HG02852 (cell line): ENCODE measurements around the gene NEK9.
"Not testable (repeated sequence)": the region's sequence is repeated elsewhere in the genome, so short reads cannot be mapped to it uniquely, and the experiment has no call there.

Source experiments
- ATAC-seq: cut with Tn5 transposase; IDR thresholded peaks from one replicate; pipeline ENCODE4 v1.9.1; 2021; ENCODE audit warnings: mild to moderate bottlenecking, moderate library complexity; ENCODE audit not compliant: unreplicated experiment

NEK9 gene

GRCh38 chr14:75126679-75127473 is at the start of gene NEK9:
Gene NEK9 (minus strand): TSS chr14:75127048. CDS start chr14:75126921, 127 bp downstream.
- ATAC-seq: peak; percentile 91

DNA sequence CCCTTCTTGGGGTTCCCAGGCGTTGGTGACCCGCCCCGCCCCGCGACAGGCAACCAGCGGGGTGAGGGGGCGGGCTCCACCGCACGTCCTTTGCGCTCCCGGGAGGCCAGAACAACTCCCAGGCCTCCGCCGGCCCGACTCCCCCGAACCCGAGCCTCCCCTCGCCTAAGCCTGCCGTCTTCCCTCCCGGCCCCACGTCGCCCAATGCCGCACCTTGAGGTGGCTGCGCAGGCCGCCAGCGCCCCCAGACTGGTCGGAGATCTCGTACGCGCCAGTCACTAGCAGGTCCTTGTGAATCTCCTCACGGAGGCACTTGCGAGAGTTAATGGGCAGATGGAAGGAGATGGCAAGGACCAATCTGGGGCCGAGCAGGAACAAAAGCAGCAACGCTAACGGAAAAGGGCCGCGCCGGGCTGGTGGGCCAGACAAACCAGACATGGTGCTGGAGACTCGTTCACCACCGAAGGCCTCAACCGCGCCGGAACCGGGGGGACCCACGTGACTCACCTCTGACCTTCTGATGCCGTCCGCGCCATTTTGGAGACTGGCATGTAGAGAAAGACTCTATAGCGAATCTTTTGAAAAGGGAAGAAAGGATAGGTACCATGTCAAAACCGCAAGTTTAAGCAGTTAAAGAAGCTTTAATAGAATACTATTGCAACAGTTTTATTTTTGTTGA is 49.4 kb upstream of the NEK9 start, which contains the start of gene TMED10:
TSS of gene TMED10 (minus strand) at position 471 of the 679 bp plus-strand sequence. CDS start at position 438, 33 bp downstream.
- peak; percentile 65 for ATAC-seq

- peak; percentile 3 for ATAC-seq
Observed at GRCh38 chr14:75175677-75176141, 48.9 kb upstream of the NEK9 start.

- ATAC-seq: no peak
Observed at GRCh38 chr14:75174066-75174465, 47.2 kb upstream of the NEK9 start.

DNA sequence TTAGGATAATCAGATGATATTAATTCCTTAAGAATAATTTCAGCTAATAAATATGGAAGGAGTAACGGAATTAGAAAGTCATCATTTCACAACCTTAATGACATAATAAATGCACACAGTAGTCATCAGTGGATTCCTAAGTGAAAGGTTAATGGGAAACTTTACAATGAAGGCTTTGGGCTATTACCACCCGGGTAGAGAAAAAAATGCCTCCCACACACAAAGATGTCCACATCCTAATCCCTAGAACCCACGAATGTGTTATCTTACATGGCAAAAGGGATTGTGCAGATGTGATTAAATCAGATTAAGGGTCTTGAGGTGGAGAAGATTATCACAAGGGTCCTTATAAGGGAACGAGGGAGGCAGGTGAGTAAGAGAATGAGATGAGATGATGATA is 43.9 kb upstream of the NEK9 start:
- no peak for ATAC-seq

DNA sequence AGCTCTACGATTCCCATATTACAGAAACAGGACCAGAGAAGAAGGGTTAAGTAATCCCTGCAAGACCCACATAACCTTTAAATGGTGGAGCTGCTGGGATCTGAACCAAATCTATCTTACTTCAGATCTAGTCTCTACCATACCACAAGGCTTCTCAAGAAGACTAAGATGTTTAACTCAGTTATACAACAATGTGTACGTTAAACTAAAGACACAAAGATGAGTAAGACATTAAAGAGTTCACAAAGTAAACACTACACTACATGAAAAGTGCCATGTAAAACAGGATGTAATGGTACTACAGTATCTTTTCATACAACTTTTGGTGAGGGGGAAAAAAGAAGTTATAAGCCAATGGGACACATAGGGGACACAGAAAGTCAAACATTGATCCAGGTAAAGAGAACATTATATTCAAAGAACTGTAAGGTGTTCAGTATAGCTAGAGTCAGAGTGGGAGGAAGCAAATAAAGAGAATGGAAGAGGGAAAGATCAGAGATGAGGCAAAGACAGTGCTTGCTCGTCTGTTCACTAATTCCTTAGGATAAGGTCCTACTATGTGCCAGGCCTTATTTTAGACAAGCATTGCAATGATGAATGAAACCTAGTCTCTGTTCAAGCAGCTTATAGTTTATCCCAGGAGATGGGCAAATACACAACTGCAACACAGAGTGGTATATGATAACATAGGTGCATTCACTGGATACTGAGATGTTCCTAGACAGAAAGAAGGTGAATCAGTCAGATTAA is 41.9 kb upstream of the NEK9 start:
- no peak for ATAC-seq

DNA sequence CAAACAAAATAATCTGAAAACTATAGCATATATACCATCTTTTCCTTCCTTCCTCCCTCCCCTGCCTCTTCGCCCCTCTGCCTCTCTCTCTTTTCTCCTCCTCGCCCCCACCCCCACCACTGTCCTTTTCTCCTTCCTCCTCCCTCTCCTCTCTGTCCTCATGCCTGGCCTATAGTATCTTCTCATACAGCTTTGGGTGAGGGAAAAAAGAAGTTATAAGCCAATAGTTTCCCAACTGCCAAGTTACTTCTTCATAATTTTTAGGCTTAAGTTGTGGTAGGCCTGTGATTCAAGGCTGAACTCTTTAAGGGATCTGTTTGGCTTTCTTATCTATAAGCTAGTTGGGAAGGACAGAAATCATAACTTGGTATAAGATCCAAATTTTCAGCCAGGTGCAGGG is 40.5 kb upstream of the NEK9 start:
- ATAC-seq: no peak

- ATAC-seq: no peak
Observed at GRCh38 chr14:75165586-75166391, 38.9 kb upstream of the NEK9 start.

- no peak for ATAC-seq
Observed at GRCh38 chr14:75164809-75165208, 38.0 kb upstream of the NEK9 start.

DNA sequence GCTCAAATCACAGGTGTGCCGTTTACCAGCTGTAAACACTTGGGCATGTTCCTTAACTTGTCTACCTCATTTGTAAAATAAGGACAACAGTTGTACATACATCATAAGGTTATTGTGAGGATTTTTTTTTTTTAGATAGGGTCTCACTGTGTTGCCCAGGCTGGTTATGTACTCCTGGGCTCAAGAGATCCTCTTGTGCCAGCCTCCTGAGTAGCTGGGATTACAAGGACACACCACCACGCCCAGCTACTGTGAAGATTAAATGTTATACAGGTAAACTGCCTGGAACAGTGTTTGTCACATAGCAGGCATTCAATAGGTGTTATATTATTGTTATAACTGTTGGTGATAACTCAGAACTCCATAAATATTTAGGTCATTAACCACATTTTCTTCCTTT is 36.8 kb upstream of the NEK9 start:
- ATAC-seq: no peak

DNA sequence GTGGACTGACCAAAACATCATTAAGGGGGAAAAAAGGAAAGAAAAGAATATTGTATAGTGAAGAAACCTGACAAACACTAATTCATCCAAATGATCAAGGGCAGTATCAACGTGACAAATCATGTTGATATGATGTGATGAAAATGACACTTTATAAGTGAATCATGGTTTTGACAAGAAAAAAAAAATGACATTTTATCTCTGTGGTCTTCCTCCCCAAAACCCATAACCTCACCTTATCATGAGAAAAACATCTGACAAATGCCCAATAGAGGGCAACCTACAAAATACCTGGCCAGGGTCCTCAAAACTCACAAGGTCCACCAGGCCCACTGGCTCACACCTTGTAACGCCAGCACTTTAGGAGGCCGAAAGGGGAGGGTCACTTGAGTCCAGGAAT is 35.8 kb upstream of the NEK9 start:
- no peak for ATAC-seq

DNA sequence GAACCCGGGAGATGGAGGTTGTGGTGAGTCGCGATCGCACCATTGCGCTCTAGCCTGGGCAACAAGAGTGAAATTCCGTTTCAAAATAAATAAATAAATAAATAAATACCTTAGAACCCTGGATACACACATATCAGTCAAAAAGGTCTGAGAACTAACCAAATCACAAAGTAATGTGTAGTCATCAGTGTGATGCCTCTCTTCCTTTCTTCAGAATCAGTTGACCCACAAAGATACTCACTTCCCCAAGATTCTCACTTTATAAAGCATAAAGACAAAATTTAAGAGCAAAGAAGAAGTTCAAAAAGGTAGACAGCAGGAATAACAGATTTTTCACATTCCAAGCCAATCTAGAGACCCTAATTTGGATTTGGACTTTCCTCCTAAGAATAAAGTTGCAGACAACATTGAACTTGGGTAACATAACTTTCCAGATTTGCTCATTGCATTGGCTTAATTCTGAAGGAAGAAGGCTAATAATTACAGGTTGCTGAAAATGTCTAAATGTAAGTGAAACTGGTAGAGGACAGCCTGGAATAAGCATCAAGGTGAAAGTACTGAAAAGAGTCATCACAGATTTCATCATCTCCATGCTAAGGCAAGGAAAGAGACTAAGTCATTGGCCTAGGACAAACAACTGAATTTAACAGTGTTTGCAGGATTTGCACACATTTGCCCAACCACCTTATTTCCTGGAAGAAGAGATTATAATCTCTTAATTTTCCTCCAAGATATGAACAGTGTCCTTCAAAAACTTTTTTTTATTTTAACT is 32.2 kb upstream of the NEK9 start:
- ATAC-seq: no peak

- ATAC-seq: no peak
Observed at GRCh38 chr14:75156901-75157300, 30.1 kb upstream of the NEK9 start.

GRCh38 chr14:75156111-75156510 is 29.3 kb upstream of the NEK9 start:
- no peak for ATAC-seq

GRCh38 chr14:75155169-75155568 is 28.3 kb upstream of the NEK9 start:
- no peak for ATAC-seq

DNA sequence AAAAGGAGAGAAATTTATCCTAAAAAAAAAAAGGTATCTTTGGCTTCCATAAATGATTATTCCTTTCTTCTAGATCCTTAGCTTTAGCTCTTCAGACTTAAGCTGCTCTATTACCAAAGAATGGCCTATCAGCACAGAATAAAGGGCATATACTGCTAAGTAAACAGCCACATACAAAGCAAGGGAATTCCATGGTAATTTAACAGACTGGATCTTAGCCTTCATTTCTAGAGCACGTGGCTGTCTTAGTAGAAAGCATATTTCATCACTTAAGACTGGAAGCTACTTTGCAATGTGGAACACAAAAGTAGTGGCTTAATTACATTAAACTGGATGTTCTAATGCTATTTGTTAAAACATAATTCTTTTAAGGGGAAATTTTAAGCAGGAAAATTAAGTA is 26.4 kb upstream of the NEK9 start:
- ATAC-seq: no peak

DNA sequence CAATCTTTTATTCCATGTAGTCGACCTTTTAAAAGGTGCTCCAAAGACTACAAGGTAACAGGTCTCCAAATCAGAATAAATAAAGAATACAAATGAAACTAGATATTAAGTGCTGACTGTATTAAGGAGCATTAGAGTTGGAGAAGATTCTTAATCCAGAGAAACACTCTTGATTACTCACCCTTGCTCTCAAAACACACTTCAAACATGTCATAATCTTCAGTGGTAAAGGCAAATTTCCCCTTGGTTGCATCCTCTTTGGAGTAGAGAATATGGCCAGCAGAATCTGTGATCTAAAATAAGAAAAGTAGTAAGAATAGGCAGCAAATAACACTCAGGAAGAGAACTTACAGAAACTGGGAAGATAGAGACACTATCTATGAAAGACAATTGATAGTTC is 25.0 kb upstream of the NEK9 start:
- ATAC-seq: no peak

DNA sequence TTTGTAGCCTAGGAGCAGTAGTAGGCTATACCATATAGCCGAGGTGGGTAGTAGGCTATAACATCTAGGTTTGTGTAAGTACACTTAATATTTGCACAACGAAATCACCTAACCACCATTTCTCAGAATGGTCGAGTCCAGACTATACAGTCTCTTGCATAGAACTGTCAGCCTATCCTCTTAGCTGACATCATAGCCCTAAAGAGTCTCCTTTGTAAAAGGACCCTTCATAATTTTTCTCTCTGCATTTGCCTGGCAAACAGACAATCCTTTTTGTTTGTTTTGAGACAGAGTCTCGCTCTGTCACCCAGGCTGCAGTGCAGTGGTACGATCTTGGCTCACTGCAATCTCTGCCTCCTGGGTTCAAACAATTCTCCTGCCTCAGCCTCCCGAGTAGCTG is 23.8 kb upstream of the NEK9 start:
- not testable (repeated sequence) for ATAC-seq

DNA sequence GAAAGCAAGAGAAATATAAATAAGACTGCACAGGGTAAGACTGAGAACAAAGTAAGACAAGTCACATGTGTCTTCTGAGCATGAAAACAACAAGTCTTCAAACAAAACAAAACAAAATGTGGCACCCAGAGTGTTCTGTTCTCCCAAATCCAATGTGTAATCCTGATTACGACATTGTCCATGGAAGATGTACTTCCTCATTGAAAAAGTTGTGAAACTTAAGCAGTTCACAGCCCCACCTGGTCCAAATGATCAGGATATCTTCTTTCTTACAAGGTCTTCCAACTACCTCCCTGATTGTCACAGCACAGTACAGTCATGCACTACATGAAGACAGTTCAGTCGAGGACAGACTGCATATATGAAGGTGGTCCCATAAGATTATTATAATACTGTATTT is 23.3 kb upstream of the NEK9 start:
- ATAC-seq: no peak
